ENCODE measurements around the gene SEMA4B. TPM values are rescaled to one million over a fixed set of nuclear protein-coding genes. Genes with fewer than 3 reads are reported as not detected.
"Not testable (repeated sequence)": the region's sequence is repeated elsewhere in the genome, so short reads cannot be mapped to it uniquely, and the experiment has no call there.

Gene SEMA4B
- total RNA-seq, 2 experiments from 2014 or later = 5.8 to 7.5 TPM

- ChIA-PET POLR2A (interaction anchor here (0.7 to 2.3 kb wide), 3 partner anchors 16 to 136 kb away, joined by 6 to 13 read pairs (median 7); partner anchors contain the start of genes CIB1 and GDPGP1), CTCF (interaction anchor here (0.6 to 0.7 kb wide), 2 partner anchors 32 to 58 kb away, joined by 3 read pairs; no protein-coding TSS in a partner anchor)
These were observed 65.4 kb downstream of the SEMA4B start for GRCh38 chr15:90266485-90266884.

DNA sequence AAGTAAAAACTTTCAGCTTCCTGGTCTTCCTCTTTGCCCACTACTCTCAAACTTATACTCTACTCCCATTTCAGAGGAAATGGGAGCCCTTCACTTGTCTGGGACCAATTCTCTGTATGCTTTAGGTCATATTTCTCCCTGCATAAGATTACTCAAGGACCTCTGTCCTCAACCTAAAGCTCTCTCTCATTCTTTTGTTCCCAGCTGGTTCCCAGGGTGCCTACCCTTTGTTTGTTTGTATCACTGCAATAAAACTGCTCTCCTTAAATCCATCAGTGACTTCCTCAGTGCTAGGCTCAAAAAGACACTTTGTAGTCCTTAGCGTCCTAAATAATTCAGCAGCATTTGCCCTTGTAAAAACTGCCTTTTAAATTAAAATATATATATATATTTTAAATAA is 67.3 kb downstream of the SEMA4B start:
- ChIA-PET CTCF (no interaction called here), POLR2A (no interaction called here)

- CTCF ChIA-PET = interaction anchor here (0.8 to 1.4 kb wide), 2 partner anchors 23 to 35 kb away, joined by 3 to 4 read pairs; no protein-coding TSS in a partner anchor
- POLR2A ChIA-PET = interaction anchor here (0.7 to 1.5 kb wide), 2 partner anchors 12 to 45 kb away, joined by 3 to 5 read pairs; no protein-coding TSS in a partner anchor
These were observed 69.5 kb downstream of the SEMA4B start for GRCh38 chr15:90270502-90271150.

DNA sequence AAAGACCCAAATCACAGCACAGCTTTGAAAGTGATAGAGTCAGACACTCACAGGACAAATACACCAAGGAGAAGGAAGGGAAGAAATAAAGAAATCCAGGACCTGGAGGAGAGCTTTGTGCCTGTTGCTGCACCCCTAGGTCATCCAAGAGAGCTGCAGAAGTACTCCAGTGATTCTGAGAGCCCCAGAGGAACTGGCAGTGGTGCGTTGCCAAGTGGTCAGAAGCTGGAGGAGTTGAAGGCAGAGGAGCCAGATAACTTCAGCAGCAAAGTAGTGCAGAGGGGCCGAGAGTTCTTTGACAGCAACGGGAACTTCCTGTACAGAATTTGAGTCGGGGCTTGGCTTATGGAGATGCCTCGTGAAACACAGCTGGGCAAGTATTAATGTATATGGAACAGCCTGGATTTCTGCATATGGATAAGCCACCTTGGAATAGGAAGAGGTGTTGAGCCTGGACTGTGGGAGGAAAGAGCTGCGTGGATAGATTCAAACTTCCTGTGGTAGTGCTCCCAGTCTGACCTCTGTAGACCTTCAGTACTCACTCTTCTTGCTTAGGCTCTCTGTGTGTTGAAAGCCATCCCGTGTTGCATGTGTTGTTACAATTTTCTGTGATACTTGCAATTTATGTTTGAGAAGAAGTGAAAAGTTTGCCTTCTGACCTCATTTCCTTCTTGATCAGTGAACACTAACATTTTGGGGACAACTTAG is 70.5 kb downstream of the SEMA4B start:
- CTCF ChIA-PET = interaction anchor here (0.6 to 1.4 kb wide), 3 partner anchors 22 to 54 kb away, joined by 3 to 4 read pairs (median 4); no protein-coding TSS in a partner anchor
- POLR2A ChIA-PET = interaction anchor here (1.5 kb wide), 1 partner anchor 11 kb away, joined by 5 read pairs; no protein-coding TSS in a partner anchor

- CTCF ChIA-PET, POLR2A ChIA-PET: not testable (repeated sequence)
These were observed 77.3 kb downstream of the SEMA4B start for GRCh38 chr15:90278467-90278866.

Other genes with a start within 250 kb of the SEMA4B start
- gene ZNF710, start 200.0 kb upstream of the SEMA4B start, total RNA-seq = 10 to 100 TPM; 11.0 to 14.0 TPM
- 10 to 100 TPM; 91.2 to 93.0 TPM for gene IDH2, start 98.9 kb upstream of the SEMA4B start, total RNA-seq
- 100 to 1,000 TPM; 171 TPM for gene CIB1, start 32.6 kb downstream of the SEMA4B start, total RNA-seq
- gene GDPGP1, start 32.9 kb downstream of the SEMA4B start, total RNA-seq = 10 to 100 TPM; 11.1 to 11.4 TPM
- gene TTLL13, start 48.2 kb downstream of the SEMA4B start, total RNA-seq = under 1 TPM; 0.44 to 0.55 TPM
- 10 to 100 TPM; 32.1 to 32.9 TPM for gene NGRN, start 64.3 kb downstream of the SEMA4B start, total RNA-seq
- gene ZNF774, start 151.0 kb downstream of the SEMA4B start, total RNA-seq = 1 to 10 TPM; 1.0 to 1.1 TPM
- 100 to 1,000 TPM; 160 to 162 TPM for gene IQGAP1, start 186.9 kb downstream of the SEMA4B start, total RNA-seq

All from activated CD8-positive, alpha-beta memory T cell treated with anti-CD3 and anti-CD28 coated beads for 36 hours (primary cell).